ENCODE results near the gene ADAMTSL3. TPM values are rescaled to one million over a fixed set of nuclear protein-coding genes. Genes with fewer than 3 reads are reported as not detected.

The ADAMTSL3 gene
- polyA plus RNA-seq, 1 of the 3 experiments (the other 2 are of a cell fraction) = 0.02 TPM

DNA sequence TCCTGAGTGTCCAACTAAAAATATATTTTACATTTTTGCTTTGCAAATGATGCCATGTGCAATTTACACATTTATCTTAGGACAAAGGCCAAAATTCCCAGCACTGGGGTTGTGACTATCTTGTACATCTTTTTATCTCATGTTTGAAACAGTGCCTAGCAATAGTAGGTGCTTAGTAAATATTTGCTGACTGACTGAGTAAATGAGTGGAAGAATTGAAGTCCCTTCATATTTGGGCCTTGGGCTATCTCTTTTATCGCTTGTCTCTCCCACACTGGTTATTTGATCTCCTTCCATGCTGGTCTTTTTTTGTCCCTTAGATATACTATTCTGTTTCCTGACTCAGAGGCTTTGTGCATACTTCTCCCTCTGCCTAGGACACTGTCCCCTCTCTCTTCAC lies 368.6 kb downstream of the ADAMTSL3 start:
- H3K9ac ChIP-seq = no peak overlapping the region
- H3K9me2 ChIP-seq = no peaks in the 10 kb centered on the region
- no peak overlapping the region for H2AFZ ChIP-seq (ENCODE audit: low read depth)
- H3K9me3 ChIP-seq = no peaks in the 10 kb centered on the region
- ChIA-PET CTCF (interaction anchor here (1.0 to 1.9 kb wide), 3 partner anchors 12 to 30 kb away, joined by 3 to 5 read pairs (median 4); no protein-coding TSS in a partner anchor), POLR2A (no interaction called here)
- DNase-seq = no peak
- H3F3A ChIP-seq (replicated peaks; ENCODE audit: insufficient read depth) = no peaks in the 10 kb centered on the region
- no peak overlapping the region for H3K4me3 ChIP-seq (ENCODE audit: low read depth in 2 of 2, low read length in 1 of 2)
- no peaks in the 10 kb centered on the region for H4K20me1 ChIP-seq (ENCODE audit: insufficient read depth)
- no peak overlapping the region for H3K4me2 ChIP-seq
- H3K4me1 ChIP-seq (ENCODE audit: control insufficient read depth in 1 of 2, insufficient read depth in 2 of 2, low read depth in 1 of 2, low read length in 1 of 2) = no peaks in the 10 kb centered on the region
- H3K36me3 ChIP-seq (replicated peaks in 1 of 2; ENCODE audit: control insufficient read depth in 1 of 2, insufficient read depth in 2 of 2, low read length in 1 of 2) = no peaks in the 10 kb centered on the region
- no peak for TF ChIP-seq ELF1 (IDR thresholded peaks at IDR 0.05)
- TF ChIP-seq POLR2AphosphoS5 (IDR thresholded peaks at IDR 0.05; ENCODE audit: low read depth, low read length) = no peak
- TF ChIP-seq, protein P1, sequence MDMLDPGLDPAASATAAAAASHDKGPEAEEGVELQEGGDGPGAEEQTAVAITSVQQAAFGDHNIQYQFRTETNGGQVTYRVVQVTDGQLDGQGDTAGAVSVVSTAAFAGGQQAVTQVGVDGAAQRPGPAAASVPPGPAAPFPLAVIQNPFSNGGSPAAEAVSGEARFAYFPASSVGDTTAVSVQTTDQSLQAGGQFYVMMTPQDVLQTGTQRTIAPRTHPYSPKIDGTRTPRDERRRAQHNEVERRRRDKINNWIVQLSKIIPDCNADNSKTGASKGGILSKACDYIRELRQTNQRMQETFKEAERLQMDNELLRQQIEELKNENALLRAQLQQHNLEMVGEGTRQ (IDR thresholded peaks at IDR 0.05; ENCODE audit: borderline replicate concordance, low read depth, low read length) = no peak
- TF ChIP-seq EZH2phosphoT487 (IDR thresholded peaks at IDR 0.05; ENCODE audit: borderline replicate concordance, low read depth) = no peak
- no peak for TF ChIP-seq SMC3 (IDR thresholded peaks at IDR 0.05; ENCODE audit: low read depth, low read length)
- TF ChIP-seq, protein P2, sequence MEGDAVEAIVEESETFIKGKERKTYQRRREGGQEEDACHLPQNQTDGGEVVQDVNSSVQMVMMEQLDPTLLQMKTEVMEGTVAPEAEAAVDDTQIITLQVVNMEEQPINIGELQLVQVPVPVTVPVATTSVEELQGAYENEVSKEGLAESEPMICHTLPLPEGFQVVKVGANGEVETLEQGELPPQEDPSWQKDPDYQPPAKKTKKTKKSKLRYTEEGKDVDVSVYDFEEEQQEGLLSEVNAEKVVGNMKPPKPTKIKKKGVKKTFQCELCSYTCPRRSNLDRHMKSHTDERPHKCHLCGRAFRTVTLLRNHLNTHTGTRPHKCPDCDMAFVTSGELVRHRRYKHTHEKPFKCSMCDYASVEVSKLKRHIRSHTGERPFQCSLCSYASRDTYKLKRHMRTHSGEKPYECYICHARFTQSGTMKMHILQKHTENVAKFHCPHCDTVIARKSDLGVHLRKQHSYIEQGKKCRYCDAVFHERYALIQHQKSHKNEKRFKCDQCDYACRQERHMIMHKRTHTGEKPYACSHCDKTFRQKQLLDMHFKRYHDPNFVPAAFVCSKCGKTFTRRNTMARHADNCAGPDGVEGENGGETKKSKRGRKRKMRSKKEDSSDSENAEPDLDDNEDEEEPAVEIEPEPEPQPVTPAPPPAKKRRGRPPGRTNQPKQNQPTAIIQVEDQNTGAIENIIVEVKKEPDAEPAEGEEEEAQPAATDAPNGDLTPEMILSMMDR (IDR thresholded peaks at IDR 0.05) = no peak
- TF ChIP-seq, protein P3, sequence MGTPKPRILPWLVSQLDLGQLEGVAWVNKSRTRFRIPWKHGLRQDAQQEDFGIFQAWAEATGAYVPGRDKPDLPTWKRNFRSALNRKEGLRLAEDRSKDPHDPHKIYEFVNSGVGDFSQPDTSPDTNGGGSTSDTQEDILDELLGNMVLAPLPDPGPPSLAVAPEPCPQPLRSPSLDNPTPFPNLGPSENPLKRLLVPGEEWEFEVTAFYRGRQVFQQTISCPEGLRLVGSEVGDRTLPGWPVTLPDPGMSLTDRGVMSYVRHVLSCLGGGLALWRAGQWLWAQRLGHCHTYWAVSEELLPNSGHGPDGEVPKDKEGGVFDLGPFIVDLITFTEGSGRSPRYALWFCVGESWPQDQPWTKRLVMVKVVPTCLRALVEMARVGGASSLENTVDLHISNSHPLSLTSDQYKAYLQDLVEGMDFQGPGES (IDR thresholded peaks at IDR 0.05; ENCODE audit: low read depth, low read length) = no peak
- no peak for TF ChIP-seq NRF1 (IDR thresholded peaks at IDR 0.05; ENCODE audit: low read depth, low read length)
- TF ChIP-seq FOXJ3 (CRISPR knock-in tag; IDR thresholded peaks at IDR 0.05) = no peak
- TF ChIP-seq GABPA (IDR thresholded peaks at IDR 0.05; ENCODE audit: low read depth) = no peak
- TF ChIP-seq, protein P4, sequence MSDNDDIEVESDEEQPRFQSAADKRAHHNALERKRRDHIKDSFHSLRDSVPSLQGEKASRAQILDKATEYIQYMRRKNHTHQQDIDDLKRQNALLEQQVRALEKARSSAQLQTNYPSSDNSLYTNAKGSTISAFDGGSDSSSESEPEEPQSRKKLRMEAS (IDR thresholded peaks at IDR 0.05; ENCODE audit: low read depth) = no peak
- no peak for TF ChIP-seq SIN3A (IDR thresholded peaks at IDR 0.05; ENCODE audit: borderline replicate concordance, low read depth, low read length)
- no peak for TF ChIP-seq RXRA (IDR thresholded peaks at IDR 0.05; ENCODE audit: borderline replicate concordance, low read depth)
- TF ChIP-seq TEAD4 (IDR thresholded peaks at IDR 0.05; ENCODE audit: borderline replicate concordance, insufficient read depth) = no peak
- no peak for TF ChIP-seq MEF2A (IDR thresholded peaks at IDR 0.05; ENCODE audit: borderline replicate concordance, low read depth)
- TF ChIP-seq JUND (IDR thresholded peaks at IDR 0.05) = no peak
- TF ChIP-seq MXI1 (IDR thresholded peaks at IDR 0.05; ENCODE audit: low read depth, low read length) = no peak
- 34% methylated on average over 1 of the region's 1 CpG for WGBS (ENCODE audit: low lambda C conversion rate)
- no peaks in the 10 kb centered on the region for H3K79me2 ChIP-seq (ENCODE audit: insufficient read depth)
- H3K27me3 ChIP-seq (ENCODE audit: insufficient read depth) = no peaks in the 10 kb centered on the region
- no peak overlapping the region for H3K27ac ChIP-seq (ENCODE audit: low read depth in 2 of 2, low read length in 1 of 2)

Data from SK-N-SH (cell line).